ENCODE measurements around the gene IL1R2.

The IL1R2 gene

GRCh38 chr2:101969723-101970122, 22.0 kb upstream of the IL1R2 start:
- Histone ChIP-seq H3K27ac (no peak overlapping the region), H3K4me3 (no peak overlapping the region), H3K36me3 (ENCODE audit: insufficient read depth, low read length) (no peaks in the 10 kb centered on the region), H3K9ac (ENCODE audit: insufficient read length) (no peak overlapping the region), H3K9me3 (ENCODE audit: low read depth, low read length) (no peaks in the 10 kb centered on the region)
- DNase-seq (ENCODE audit: low read depth, low spot score): no peak
- TF ChIP-seq POLR2AphosphoS5 (IDR thresholded peaks at IDR 0.05; ENCODE audit: borderline replicate concordance, low read depth, low read length): no peak
- TF ChIP-seq EZH2 (IDR thresholded peaks at IDR 0.05): no peak
- no peak for TF ChIP-seq FOXP2 (optimal IDR thresholded peaks at IDR 0.05; ENCODE audit: control extremely low read depth, extremely low read length, insufficient read depth)

- Histone ChIP-seq H3K9me3 (ENCODE audit: low read depth, low read length) (no peaks in the 10 kb centered on the region), H3K9ac (ENCODE audit: insufficient read length) (no peak overlapping the region), H3K36me3 (ENCODE audit: insufficient read depth, low read length) (no peaks in the 10 kb centered on the region), H3K27ac (no peak overlapping the region), H3K4me3 (no peak overlapping the region)
- no peak for TF ChIP-seq POLR2AphosphoS5 (IDR thresholded peaks at IDR 0.05; ENCODE audit: borderline replicate concordance, low read depth, low read length)
- TF ChIP-seq FOXP2 (optimal IDR thresholded peaks at IDR 0.05; ENCODE audit: control extremely low read depth, extremely low read length, insufficient read depth): no peak
- no peak for TF ChIP-seq EZH2 (IDR thresholded peaks at IDR 0.05)
- no peak for DNase-seq (ENCODE audit: low read depth, low spot score)
These were observed 20.9 kb upstream of the IL1R2 start for GRCh38 chr2:101970901-101971300.

GRCh38 chr2:101971836-101972235, 19.9 kb upstream of the IL1R2 start:
- no peak for TF ChIP-seq EZH2 (IDR thresholded peaks at IDR 0.05)
- no peak for TF ChIP-seq FOXP2 (optimal IDR thresholded peaks at IDR 0.05; ENCODE audit: control extremely low read depth, extremely low read length, insufficient read depth)
- Histone ChIP-seq H3K36me3 (ENCODE audit: insufficient read depth, low read length) (no peaks in the 10 kb centered on the region), H3K9me3 (ENCODE audit: low read depth, low read length) (no peaks in the 10 kb centered on the region), H3K27ac (no peak overlapping the region), H3K9ac (ENCODE audit: insufficient read length) (no peak overlapping the region), H3K4me3 (no peak overlapping the region)
- DNase-seq (ENCODE audit: low read depth, low spot score): no peak

DNA sequence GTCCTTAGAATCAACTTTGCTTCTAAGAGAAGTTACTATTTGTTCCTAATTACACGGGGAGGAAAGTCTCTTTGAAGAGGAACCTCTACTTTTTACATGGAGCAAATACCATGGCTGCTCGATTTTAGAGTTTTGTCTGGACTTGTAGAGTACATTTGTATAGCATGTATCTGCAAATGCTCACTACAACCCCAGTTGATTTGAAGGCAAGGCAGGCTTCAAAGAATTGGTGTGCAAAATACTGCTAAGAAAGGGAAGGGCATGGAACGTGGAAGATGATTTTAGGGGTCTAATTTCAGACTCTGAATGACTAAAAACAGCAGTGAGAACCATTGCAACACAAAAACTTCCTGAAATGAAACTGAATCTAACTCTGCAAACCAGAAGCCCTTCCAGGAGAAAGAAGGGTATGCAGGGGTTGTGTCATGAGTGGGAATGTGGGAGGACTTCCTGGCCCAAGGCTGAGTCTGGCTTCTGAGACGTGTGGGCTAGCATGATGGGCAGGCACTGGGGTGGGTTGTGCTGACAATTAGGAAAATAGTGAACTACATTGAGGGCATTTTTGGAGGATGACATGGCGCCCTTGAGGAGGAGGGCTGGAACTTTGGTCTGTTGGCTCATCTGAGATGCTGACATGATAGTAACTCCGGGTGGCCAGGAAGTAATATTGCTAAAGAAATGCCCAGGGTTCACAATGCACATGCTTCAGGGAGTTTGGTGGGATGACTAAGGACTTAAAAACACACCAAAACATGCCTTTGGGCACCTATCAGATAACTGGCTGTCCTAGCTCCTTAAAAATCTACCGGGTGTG, 18.9 kb upstream of the IL1R2 start:
- Histone ChIP-seq H3K9me3 (ENCODE audit: low read depth, low read length) (no peaks in the 10 kb centered on the region), H3K9ac (ENCODE audit: insufficient read length) (no peak overlapping the region), H3K36me3 (ENCODE audit: insufficient read depth, low read length) (no peaks in the 10 kb centered on the region), H3K27ac (no peak overlapping the region), H3K4me3 (no peak overlapping the region)
- TF ChIP-seq EZH2 (IDR thresholded peaks at IDR 0.05) (no peak), POLR2AphosphoS5 (IDR thresholded peaks at IDR 0.05; ENCODE audit: borderline replicate concordance, low read depth, low read length) (no peak), FOXP2 (optimal IDR thresholded peaks at IDR 0.05; ENCODE audit: control extremely low read depth, extremely low read length, insufficient read depth) (no peak)
- no peak for DNase-seq (ENCODE audit: low read depth, low spot score)

- Histone ChIP-seq H3K9me3 (ENCODE audit: low read depth, low read length) (no peaks in the 10 kb centered on the region), H3K4me3 (no peak overlapping the region), H3K9ac (ENCODE audit: insufficient read length) (no peak overlapping the region), H3K27ac (no peak overlapping the region), H3K36me3 (ENCODE audit: insufficient read depth, low read length) (no peaks in the 10 kb centered on the region)
- no peak for DNase-seq (ENCODE audit: low read depth, low spot score)
- TF ChIP-seq POLR2AphosphoS5 (IDR thresholded peaks at IDR 0.05; ENCODE audit: borderline replicate concordance, low read depth, low read length) (no peak), FOXP2 (optimal IDR thresholded peaks at IDR 0.05; ENCODE audit: control extremely low read depth, extremely low read length, insufficient read depth) (no peak), EZH2 (IDR thresholded peaks at IDR 0.05) (no peak)
These were observed 17.1 kb upstream of the IL1R2 start for GRCh38 chr2:101974663-101975062.

GRCh38 chr2:101975171-101975870, 16.4 kb upstream of the IL1R2 start:
- Histone ChIP-seq H3K36me3 (ENCODE audit: insufficient read depth, low read length) (no peaks in the 10 kb centered on the region), H3K9ac (ENCODE audit: insufficient read length) (no peak overlapping the region), H3K27ac (no peak overlapping the region), H3K9me3 (ENCODE audit: low read depth, low read length) (no peaks in the 10 kb centered on the region), H3K4me3 (no peak overlapping the region)
- TF ChIP-seq FOXP2 (optimal IDR thresholded peaks at IDR 0.05; ENCODE audit: control extremely low read depth, extremely low read length, insufficient read depth) (no peak), POLR2AphosphoS5 (IDR thresholded peaks at IDR 0.05; ENCODE audit: borderline replicate concordance, low read depth, low read length) (no peak)
- DNase-seq (ENCODE audit: low read depth, low spot score): no peak

DNA sequence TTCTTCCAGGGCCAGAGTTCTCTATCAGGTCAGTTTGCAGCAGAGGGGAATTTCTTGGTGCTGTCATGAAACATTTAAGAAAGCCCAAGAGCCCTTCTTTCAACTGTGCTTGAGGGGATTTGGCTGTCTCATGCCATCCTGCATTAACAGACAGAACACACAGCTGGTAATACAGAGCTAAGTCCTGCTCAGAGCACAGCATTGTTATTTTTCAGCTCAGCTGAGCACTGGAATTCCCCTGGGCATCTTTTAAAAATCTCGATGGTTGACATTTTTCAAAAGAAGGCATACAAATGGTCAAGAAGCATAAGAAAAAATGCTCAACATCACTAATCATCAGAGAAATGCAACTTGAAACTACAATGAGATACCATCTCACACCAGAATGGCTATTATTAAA, 14.9 kb upstream of the IL1R2 start:
- TF ChIP-seq EZH2 (IDR thresholded peaks at IDR 0.05) (no peak), POLR2AphosphoS5 (IDR thresholded peaks at IDR 0.05; ENCODE audit: borderline replicate concordance, low read depth, low read length) (no peak), FOXP2 (optimal IDR thresholded peaks at IDR 0.05; ENCODE audit: control extremely low read depth, extremely low read length, insufficient read depth) (no peak)
- Histone ChIP-seq H3K9ac (ENCODE audit: insufficient read length) (no peak overlapping the region), H3K27ac (no peak overlapping the region), H3K4me3 (no peak overlapping the region), H3K9me3 (ENCODE audit: low read depth, low read length) (no peaks in the 10 kb centered on the region), H3K36me3 (ENCODE audit: insufficient read depth, low read length) (no peaks in the 10 kb centered on the region)
- no peak for DNase-seq (ENCODE audit: low read depth, low spot score)

GRCh38 chr2:101980368-101980767, 11.4 kb upstream of the IL1R2 start:
- Histone ChIP-seq H3K9ac (ENCODE audit: insufficient read length) (no peak overlapping the region), H3K9me3 (ENCODE audit: low read depth, low read length) (no peaks in the 10 kb centered on the region), H3K4me3 (no peak overlapping the region), H3K27ac (no peak overlapping the region), H3K36me3 (ENCODE audit: insufficient read depth, low read length) (no peaks in the 10 kb centered on the region)
- DNase-seq (ENCODE audit: low read depth, low spot score): no peak
- TF ChIP-seq POLR2AphosphoS5 (IDR thresholded peaks at IDR 0.05; ENCODE audit: borderline replicate concordance, low read depth, low read length) (no peak), FOXP2 (optimal IDR thresholded peaks at IDR 0.05; ENCODE audit: control extremely low read depth, extremely low read length, insufficient read depth) (no peak), EZH2 (IDR thresholded peaks at IDR 0.05) (no peak)
